Liver (tissue), 9 donors: Measurements from ENCODE around the gene FAM171A1. TPM values are rescaled to one million over a fixed set of nuclear protein-coding genes. Genes with fewer than 3 reads are reported as not detected.
A peak's percentile ranks its signal among the peaks of the same experiment; 100 is the strongest.

Source experiments
- DNase-seq: peaks from one replicate; pipeline ENCODE4 v3.0.0-alpha.2; 2017; ENCODE audit warnings: low spot score
- H3K27ac ChIP-seq, 2 donors: one replicate each; pipeline ENCODE4 v1.7.0; 2013; ENCODE audit warnings: inconsistent platforms in 2 of 2, low read length in 2 of 2, control low read depth in 1 of 2, low read depth in 1 of 2, mild to moderate bottlenecking in 1 of 2
- H3K27me3 ChIP-seq, 4 donors: one replicate each; pipeline versions ENCODE4 v1.6.1 to v1.7.0; 2013; ENCODE audit warnings: low read length in 3 of 4, inconsistent platforms in 1 of 4, mild to moderate bottlenecking in 1 of 4, moderate library complexity in 1 of 4; ENCODE audit not compliant: control insufficient read depth in 4 of 4, insufficient read depth in 4 of 4
- H3K36me3 ChIP-seq, 4 donors: one replicate each; pipeline versions ENCODE4 v1.6.1 to v1.7.0; 2013; ENCODE audit warnings: low read length in 3 of 4, mild to moderate bottlenecking in 3 of 4, low read depth in 1 of 4, moderate library complexity in 1 of 4; ENCODE audit not compliant: control insufficient read depth in 4 of 4, insufficient read depth in 3 of 4
- H3K4me1 ChIP-seq, 4 donors: one replicate each; pipeline versions ENCODE4 v1.6.1 to v1.7.0; 2013; ENCODE audit warnings: low read length in 3 of 4, mild to moderate bottlenecking in 3 of 4, moderate library complexity in 1 of 4; ENCODE audit not compliant: control insufficient read depth in 4 of 4, insufficient read depth in 4 of 4
- H3K4me3 ChIP-seq, 3 donors: one replicate each; pipeline versions ENCODE4 v1.6.1 to v1.7.0; 2013; ENCODE audit warnings: low read length in 3 of 3, control low read depth in 1 of 3, low read depth in 1 of 3, mild to moderate bottlenecking in 1 of 3
- H3K9ac ChIP-seq, 2 donors: one replicate each; pipeline ENCODE4 v1.7.0; 2013; ENCODE audit warnings: low read length in 2 of 2, mild to moderate bottlenecking in 2 of 2, moderate library complexity in 2 of 2, control low read depth in 1 of 2, low read depth in 1 of 2
- H3K9me3 ChIP-seq, 4 donors: one replicate each; pipeline versions ENCODE4 v1.6.1 to v1.7.0; 2013; ENCODE audit warnings: low read length in 3 of 4; ENCODE audit not compliant: control insufficient read depth in 4 of 4
- ATF3 ChIP-seq: IDR thresholded peaks from 2 replicates; pipeline ENCODE4 v1.6.1; 2016; ENCODE audit warnings: antibody characterized with exemption
- EGR1 ChIP-seq, 2 donors: IDR thresholded peaks; 2 replicates each; pipeline ENCODE4 v1.6.1; 2016 to 2018; ENCODE audit warnings: antibody characterized with exemption in 2 of 2, low read depth in 2 of 2
- FOXA1 ChIP-seq: IDR thresholded peaks from 2 replicates; pipeline ENCODE4 v1.6.1; 2016; ENCODE audit warnings: antibody characterized with exemption
- FOXA2 ChIP-seq: IDR thresholded peaks from 2 replicates; pipeline ENCODE4 v1.6.1; 2016; ENCODE audit warnings: antibody characterized with exemption
- GABPA ChIP-seq, 2 donors: IDR thresholded peaks in 1 of 2; conservative IDR thresholded peaks in 1 of 2; 2 replicates each; pipeline ENCODE4 v1.6.1; 2016; ENCODE audit warnings: antibody characterized with exemption in 2 of 2, mild to moderate bottlenecking in 1 of 2, moderate library complexity in 1 of 2
- HNF4A ChIP-seq, 2 donors: conservative IDR thresholded peaks; 2 replicates each; pipeline ENCODE4 v1.6.1; 2016; ENCODE audit warnings: antibody characterized with exemption in 2 of 2, mild to moderate bottlenecking in 2 of 2
- HNF4G ChIP-seq: IDR thresholded peaks from 2 replicates; pipeline ENCODE4 v1.6.1; 2016; ENCODE audit warnings: antibody characterized with exemption
- JUND ChIP-seq, 2 donors: IDR thresholded peaks; 2 replicates each; pipeline ENCODE4 v1.6.1; 2016; ENCODE audit warnings: antibody characterized with exemption in 2 of 2
- MAX ChIP-seq: IDR thresholded peaks from 2 replicates; pipeline ENCODE4 v1.6.1; 2016; ENCODE audit warnings: antibody characterized with exemption
- NR2F2 ChIP-seq: IDR thresholded peaks from 2 replicates; pipeline ENCODE4 v1.6.1; 2016; ENCODE audit warnings: antibody characterized with exemption
- RAD21 ChIP-seq, 2 donors: IDR thresholded peaks; 2 replicates each; pipeline ENCODE4 v1.6.1; 2016; ENCODE audit warnings: antibody characterized with exemption in 2 of 2, mild to moderate bottlenecking in 2 of 2
- RXRA ChIP-seq, 2 donors: IDR thresholded peaks; 2 replicates each; pipeline ENCODE4 v1.6.1; 2017 to 2018; ENCODE audit warnings: antibody characterized with exemption in 2 of 2, mild to moderate bottlenecking in 1 of 2
- SP1 ChIP-seq: IDR thresholded peaks from 2 replicates; pipeline ENCODE4 v1.6.1; 2018; ENCODE audit warnings: antibody characterized with exemption, mild to moderate bottlenecking
- TAF1 ChIP-seq: conservative IDR thresholded peaks from 2 replicates; pipeline ENCODE4 v1.6.1; 2016; ENCODE audit warnings: antibody characterized with exemption, mild to moderate bottlenecking
- YY1 ChIP-seq: IDR thresholded peaks from 2 replicates; pipeline ENCODE4 v1.6.1; 2016; ENCODE audit warnings: antibody characterized with exemption, mild to moderate bottlenecking
- WGBS: extraction: QIAGEN DNeasy Blood & Tissue Kit; methylation state at CpG from one replicate; pipeline ENCODE4 v1.1.7; 2013; 5-methylcytosine and 5-hydroxymethylcytosine counted together
- polyA plus RNA-seq, 2 donors: library from polyadenylated mRNA; stranded (reverse) in 1 of 2; unstranded in 1 of 2; fragments of 200-250 nt in 1 of 2; fragments of >200 nt in 1 of 2; fragmentation: Nextera tagmentation in 1 of 2; extraction: Ambion mirVana in 1 of 2; gene quantifications; one replicate each; pipeline versions ENCODE4 v1.2.1 to v1.2.3, GENCODE V29; 2013 to 2015
- total RNA-seq, 2 donors: library from RNA; depleted of rRNA; stranded (reverse); fragments of >200 nt; gene quantifications; one replicate each; pipeline ENCODE4 v1.2.3, GENCODE V29; 2014
- TF ChIP-seq, protein P1 (sequence below): IDR thresholded peaks from 2 replicates; pipeline ENCODE4 v1.6.1; 2016; ENCODE audit warnings: antibody characterized with exemption, mild to moderate bottlenecking
- TF ChIP-seq, protein P2 (sequence below): IDR thresholded peaks from 2 replicates; pipeline ENCODE4 v1.6.1; 2016; ENCODE audit warnings: antibody characterized with exemption
- donor health status: healthy.
- donor health status: healthy.
- donor health status: healthy.
- donor health status: healthy.
- donor health status: healthy.

FAM171A1 gene
- total and polyA plus RNA-seq, 4 donors, result 2.5 to 10.2 (median 7.7) TPM

DNA sequence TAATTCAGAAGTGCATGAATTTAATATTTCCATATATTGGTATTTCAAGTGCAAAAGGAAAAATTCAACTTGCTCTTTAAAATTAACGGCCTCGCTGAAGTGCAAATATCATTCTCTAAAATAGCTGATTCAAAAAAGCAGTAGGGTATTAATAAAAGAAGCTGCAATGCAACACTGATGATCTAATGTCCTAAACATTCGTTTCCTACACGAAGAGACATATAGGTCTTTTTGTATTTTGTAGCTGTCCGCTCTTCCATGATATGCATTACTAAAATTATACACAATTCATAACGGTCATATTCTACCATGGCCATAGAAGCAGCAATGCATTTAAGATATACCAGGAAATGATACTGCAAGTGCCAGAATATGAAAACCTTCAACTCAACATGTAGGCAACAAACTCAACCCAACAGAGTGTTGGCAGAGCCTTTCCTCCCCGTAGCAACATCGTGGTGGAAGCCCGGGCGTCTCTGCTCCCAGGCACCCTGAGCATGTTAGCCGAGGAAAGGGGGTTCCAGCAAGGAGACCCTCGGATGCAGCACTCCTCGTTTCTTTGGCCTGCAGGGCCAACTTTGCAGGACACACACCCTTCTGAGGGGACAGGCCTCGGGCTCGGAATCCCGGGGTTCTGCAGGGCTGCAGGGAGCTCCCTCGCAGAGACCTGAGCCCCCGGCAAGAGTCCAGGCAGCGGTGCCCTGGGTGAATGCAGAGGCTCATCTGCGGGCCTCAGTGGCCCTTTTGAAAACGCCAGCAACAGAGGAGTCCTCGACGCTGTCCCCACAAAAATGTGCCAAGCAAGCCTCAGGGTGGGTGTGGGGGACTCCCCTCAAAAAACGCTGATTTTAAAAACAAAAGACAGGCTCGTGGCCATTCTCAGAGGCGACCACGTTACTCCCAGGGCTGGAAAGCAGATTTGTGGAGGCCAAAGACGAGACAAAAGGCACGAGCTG, 1.6 kb downstream of the FAM171A1 start:
- H3K36me3 ChIP-seq, result no peaks in the 10 kb centered on the region
- peak overlapping the region; percentile 18 to 99 (median 62) for H3K4me3 ChIP-seq
- no peak for DNase-seq
- peaks cover 1 to 13% (median 6%) of the 10 kb centered on the region in 4 donors for H3K4me1 ChIP-seq
- peak overlapping the region; percentile 50 to 72 for H3K9ac ChIP-seq
- no peaks in the 10 kb centered on the region for H3K27me3 ChIP-seq
- H3K27ac ChIP-seq, result peak overlapping the region; percentile 41 to 46
- WGBS, result 29% methylated on average over 29 of the region's 29 CpGs
- TF ChIP-seq NR2F2 (no peak), FOXA2 (no peak), GABPA (IDR thresholded peaks at IDR 0.05 in 1 of 2, conservative IDR thresholded peaks at IDR 0.05 in 1 of 2) (no peak), HNF4A (conservative IDR thresholded peaks at IDR 0.05) (no peak), SP1 (no peak), MAX (no peak), JUND (IDR thresholded peaks at IDR 0.05) (no peak), HNF4G (no peak), TAF1 (no peak), RAD21 (IDR thresholded peaks at IDR 0.05) (no peak), FOXA1 (no peak), EGR1 (IDR thresholded peaks at IDR 0.05; ENCODE audit: low read depth in 2 of 2) (no peak), ATF3 (no peak), RXRA (IDR thresholded peaks at IDR 0.05) (no peak), YY1 (no peak)
- TF ChIP-seq, protein P1, sequence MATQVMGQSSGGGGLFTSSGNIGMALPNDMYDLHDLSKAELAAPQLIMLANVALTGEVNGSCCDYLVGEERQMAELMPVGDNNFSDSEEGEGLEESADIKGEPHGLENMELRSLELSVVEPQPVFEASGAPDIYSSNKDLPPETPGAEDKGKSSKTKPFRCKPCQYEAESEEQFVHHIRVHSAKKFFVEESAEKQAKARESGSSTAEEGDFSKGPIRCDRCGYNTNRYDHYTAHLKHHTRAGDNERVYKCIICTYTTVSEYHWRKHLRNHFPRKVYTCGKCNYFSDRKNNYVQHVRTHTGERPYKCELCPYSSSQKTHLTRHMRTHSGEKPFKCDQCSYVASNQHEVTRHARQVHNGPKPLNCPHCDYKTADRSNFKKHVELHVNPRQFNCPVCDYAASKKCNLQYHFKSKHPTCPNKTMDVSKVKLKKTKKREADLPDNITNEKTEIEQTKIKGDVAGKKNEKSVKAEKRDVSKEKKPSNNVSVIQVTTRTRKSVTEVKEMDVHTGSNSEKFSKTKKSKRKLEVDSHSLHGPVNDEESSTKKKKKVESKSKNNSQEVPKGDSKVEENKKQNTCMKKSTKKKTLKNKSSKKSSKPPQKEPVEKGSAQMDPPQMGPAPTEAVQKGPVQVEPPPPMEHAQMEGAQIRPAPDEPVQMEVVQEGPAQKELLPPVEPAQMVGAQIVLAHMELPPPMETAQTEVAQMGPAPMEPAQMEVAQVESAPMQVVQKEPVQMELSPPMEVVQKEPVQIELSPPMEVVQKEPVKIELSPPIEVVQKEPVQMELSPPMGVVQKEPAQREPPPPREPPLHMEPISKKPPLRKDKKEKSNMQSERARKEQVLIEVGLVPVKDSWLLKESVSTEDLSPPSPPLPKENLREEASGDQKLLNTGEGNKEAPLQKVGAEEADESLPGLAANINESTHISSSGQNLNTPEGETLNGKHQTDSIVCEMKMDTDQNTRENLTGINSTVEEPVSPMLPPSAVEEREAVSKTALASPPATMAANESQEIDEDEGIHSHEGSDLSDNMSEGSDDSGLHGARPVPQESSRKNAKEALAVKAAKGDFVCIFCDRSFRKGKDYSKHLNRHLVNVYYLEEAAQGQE, result no peak
- TF ChIP-seq, protein P2, sequence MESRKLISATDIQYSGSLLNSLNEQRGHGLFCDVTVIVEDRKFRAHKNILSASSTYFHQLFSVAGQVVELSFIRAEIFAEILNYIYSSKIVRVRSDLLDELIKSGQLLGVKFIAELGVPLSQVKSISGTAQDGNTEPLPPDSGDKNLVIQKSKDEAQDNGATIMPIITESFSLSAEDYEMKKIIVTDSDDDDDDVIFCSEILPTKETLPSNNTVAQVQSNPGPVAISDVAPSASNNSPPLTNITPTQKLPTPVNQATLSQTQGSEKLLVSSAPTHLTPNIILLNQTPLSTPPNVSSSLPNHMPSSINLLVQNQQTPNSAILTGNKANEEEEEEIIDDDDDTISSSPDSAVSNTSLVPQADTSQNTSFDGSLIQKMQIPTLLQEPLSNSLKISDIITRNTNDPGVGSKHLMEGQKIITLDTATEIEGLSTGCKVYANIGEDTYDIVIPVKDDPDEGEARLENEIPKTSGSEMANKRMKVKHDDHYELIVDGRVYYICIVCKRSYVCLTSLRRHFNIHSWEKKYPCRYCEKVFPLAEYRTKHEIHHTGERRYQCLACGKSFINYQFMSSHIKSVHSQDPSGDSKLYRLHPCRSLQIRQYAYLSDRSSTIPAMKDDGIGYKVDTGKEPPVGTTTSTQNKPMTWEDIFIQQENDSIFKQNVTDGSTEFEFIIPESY, result no peak
- H3K9me3 ChIP-seq, result no peaks in the 10 kb centered on the region
